Heart right ventricle (tissue), 16 donors: Measurements from ENCODE around the gene TMED10. TPM values are rescaled to one million over a fixed set of nuclear protein-coding genes. Genes with fewer than 3 reads are reported as not detected.

Experiments
- ATAC-seq, 8 donors: fragments of 200-7000 bp; cut with Tn5 transposase; one replicate each; pipeline ENCODE4 v1.9.1; 2020; ENCODE audit warnings: mild to moderate bottlenecking in 8 of 8, moderate library complexity in 8 of 8, moderate number of reproducible peaks in 1 of 8
- DNase-seq, 2 donors: peaks; one replicate each; pipeline ENCODE4 v3.0.0-alpha.2; 2020
- H3K27ac ChIP-seq, 10 donors: fragments of 200-600 bp; sonication (generic) in 2 of 10; one replicate each; pipeline versions ENCODE4 v1.5.0 to v1.8.0; 2020 to 2022; ENCODE audit warnings: mild to moderate bottlenecking in 3 of 10
- H3K27me3 ChIP-seq, 7 donors: fragments of 200-600 bp; one replicate each; pipeline ENCODE4 v1.8.0; 2021 to 2022; ENCODE audit warnings: mild to moderate bottlenecking in 2 of 7
- H3K36me3 ChIP-seq, 9 donors: fragments of 200-600 bp; sonication (generic) in 1 of 9; one replicate each; pipeline versions ENCODE4 v1.5.0 to v1.8.0; 2020 to 2022; ENCODE audit warnings: mild to moderate bottlenecking in 2 of 9
- H3K4me1 ChIP-seq, 9 donors: fragments of 200-600 bp; sonication (generic) in 1 of 9; one replicate each; pipeline versions ENCODE4 v1.5.0 to v1.8.0; 2020 to 2022; ENCODE audit warnings: mild to moderate bottlenecking in 4 of 9
- H3K4me3 ChIP-seq, 10 donors: fragments of 200-600 bp; sonication (generic) in 2 of 10; one replicate each; pipeline versions ENCODE4 v1.5.0 to v1.8.0; 2020 to 2022; ENCODE audit warnings: mild to moderate bottlenecking in 7 of 10, moderate library complexity in 2 of 10
- H3K9me3 ChIP-seq, 11 donors: fragments of 200-600 bp in 10 of 11; sonication (generic) in 2 of 11; one replicate each; pipeline versions ENCODE4 v1.5.0 to v1.8.0; 2013 to 2022; ENCODE audit warnings: mild to moderate bottlenecking in 2 of 11, control low read depth in 1 of 11, moderate library complexity in 1 of 11
- WGBS, 2 donors: extraction: QIAGEN DNeasy Blood & Tissue Kit; methylation state at CpG; one replicate each; pipeline ENCODE4 v1.1.7; 2013; ENCODE audit warnings: inconsistent platforms in 1 of 2; 5-methylcytosine and 5-hydroxymethylcytosine counted together
- intact Hi-C, 10 donors: fragments of 100-400 bp; cut with DNase I; formaldehyde crosslinking; loops; one replicate each; pipeline versions ENCODE4 v1.11.1 to v1.14.2; 2022
- polyA plus RNA-seq, 2 donors: library from polyadenylated mRNA; stranded (reverse); fragments of 200-250 nt; gene quantifications; one replicate each; pipeline ENCODE4 v1.2.3, GENCODE V29; 2013
- total RNA-seq, 10 donors: library from RNA; stranded (reverse); fragmentation: NEBNext Ultra II Directional in 3 of 10; extraction: Animal tissue kit (Norgen Biotek cat#: 25700) in 3 of 10; gene quantifications; one replicate each; pipeline versions ENCODE4 v1.2.1 to v1.2.4, GENCODE V29; 2021 to 2023
- TF ChIP-seq, protein P1 (sequence below), 9 donors: fragments of 200-600 bp; sonication (generic) in 2 of 9; IDR thresholded peaks; one replicate each; pipeline versions ENCODE4 v1.5.0 to v1.8.0; 2021 to 2022; ENCODE audit warnings: antibody characterized with exemption in 9 of 9, mild to moderate bottlenecking in 5 of 9, moderate library complexity in 1 of 9
- donor health status: Arrhythmogenic right ventricular cardiomyopathy.
- donor health status: ischemic (EF 13 %, LVEDD 7.1; RV severe dilation, severe dysfunction).
- donor health status: healthy with polysubstance abuse.
- donor health status: DM: no; HTN: yes; CAD: no.
- donor health status: DM: no; HTN: no; CAD: no.
- donor health status: ischemic (EF 25% LVEDD 6.9; RV normal size, moderate dysfunction).
- donor health status: ischemic (EF 25% LVEDD 5.7; RV mildly dilated, moderate dysfunction).
- donor health status: healthy.
- donor health status: DM: yes; HTN: yes; CAD: no.
- donor health status: Ischemic cardiomyopathy.
- donor health status: ischemic (EF 35%, LVEDD 5.7; RV mildly dilated, moderate dysfunction).
- donor health status: nonischemic (EF 11% LVEDD 7.7; RV severe dilation, severe dysfunction).
- donor health status: DM: yes; HTN: yes; CAD: no.
- donor health status: PGD.
- donor health status: ischemic (EF 29% LVEDD 5.4; RV normal size, mild dysfunction).
- donor health status: nonischemic (EF 23%, LVEDD 6.1; RV moderate dilation, normal function).

The TMED10 gene
- total and polyA plus RNA-seq, 12 donors = 29.1 to 366 (median 275) TPM

DNA sequence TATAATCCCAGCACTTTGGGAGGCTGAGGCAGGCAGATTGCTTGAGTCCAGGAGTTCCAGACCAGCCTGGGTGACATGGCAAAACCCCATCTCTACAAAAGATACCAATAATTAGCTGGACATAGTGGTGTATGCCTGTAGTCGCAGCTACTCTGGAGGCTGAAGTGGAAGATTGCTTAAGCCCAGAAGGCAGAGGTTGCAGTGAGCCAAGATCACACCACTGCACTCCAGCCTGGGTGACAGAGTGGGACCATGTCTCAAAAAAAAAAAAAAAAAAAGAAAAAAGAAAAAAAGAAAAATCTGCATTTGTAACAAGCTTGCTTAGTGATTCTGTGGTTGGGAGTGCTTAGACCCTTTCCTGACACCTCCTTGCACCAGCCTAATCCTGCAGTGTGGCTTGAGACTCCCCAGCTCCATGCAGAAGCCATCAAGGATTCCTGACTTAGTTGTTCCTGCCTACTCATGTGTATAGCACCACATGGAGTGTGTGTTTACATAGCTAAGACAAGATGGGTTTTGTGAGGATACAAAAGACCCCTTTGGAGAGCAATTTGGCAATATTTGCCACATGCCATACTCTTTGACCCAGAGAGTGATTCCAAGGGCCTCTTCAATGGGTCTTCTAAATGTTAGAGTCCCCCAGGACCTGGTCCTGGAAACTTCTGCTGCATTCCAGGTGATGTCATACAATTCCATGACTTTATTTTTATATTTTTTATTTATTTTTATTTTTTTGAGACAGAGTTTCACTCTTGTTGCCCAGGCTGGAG is 5.1 kb upstream of the TMED10 start:
- Histone ChIP-seq H3K9me3 (no peaks in the 10 kb centered on the region), H3K4me1 (peaks cover 0 to 45% (median 0%) of the 10 kb centered on the region in 9 donors), H3K27me3 (no peaks in the 10 kb centered on the region), H3K27ac (no peak overlapping the region), H3K36me3 (no peaks in the 10 kb centered on the region), H3K4me3 (no peak overlapping the region)
- intact Hi-C loops = loop anchor here in 4 of 10 donors (10.0 kb wide), 2 partner anchors 53 to 63 kb away; no protein-coding TSS in a partner anchor
- ATAC-seq = no peak
- DNase-seq = no peak
- TF ChIP-seq, protein P1, sequence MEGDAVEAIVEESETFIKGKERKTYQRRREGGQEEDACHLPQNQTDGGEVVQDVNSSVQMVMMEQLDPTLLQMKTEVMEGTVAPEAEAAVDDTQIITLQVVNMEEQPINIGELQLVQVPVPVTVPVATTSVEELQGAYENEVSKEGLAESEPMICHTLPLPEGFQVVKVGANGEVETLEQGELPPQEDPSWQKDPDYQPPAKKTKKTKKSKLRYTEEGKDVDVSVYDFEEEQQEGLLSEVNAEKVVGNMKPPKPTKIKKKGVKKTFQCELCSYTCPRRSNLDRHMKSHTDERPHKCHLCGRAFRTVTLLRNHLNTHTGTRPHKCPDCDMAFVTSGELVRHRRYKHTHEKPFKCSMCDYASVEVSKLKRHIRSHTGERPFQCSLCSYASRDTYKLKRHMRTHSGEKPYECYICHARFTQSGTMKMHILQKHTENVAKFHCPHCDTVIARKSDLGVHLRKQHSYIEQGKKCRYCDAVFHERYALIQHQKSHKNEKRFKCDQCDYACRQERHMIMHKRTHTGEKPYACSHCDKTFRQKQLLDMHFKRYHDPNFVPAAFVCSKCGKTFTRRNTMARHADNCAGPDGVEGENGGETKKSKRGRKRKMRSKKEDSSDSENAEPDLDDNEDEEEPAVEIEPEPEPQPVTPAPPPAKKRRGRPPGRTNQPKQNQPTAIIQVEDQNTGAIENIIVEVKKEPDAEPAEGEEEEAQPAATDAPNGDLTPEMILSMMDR (IDR thresholded peaks at IDR 0.05) = no peak
- WGBS, 2 donors = 88 to 94% methylated on average over 1 of the region's 1 CpG

DNA sequence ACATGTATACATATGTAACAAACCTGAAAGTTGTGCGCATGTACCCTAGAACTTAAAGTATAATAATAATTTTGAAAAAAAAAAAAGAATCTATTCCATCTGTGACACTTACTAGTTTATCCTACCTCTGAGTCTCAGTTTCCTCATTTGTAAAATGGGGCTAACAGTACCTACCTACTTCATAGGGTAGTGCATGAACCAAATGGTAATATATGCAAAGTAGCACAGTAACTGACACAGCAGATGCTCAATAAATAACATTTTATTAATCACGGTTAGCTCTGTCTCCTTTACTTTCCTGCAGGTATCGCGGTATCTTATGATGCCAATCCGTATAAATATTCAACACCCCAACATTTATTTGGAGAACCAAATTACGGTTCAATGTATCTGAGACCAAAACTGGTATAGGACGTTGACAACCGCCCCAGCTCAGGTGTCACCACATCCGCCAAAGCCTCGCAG is 703 bp downstream of the TMED10 start:
- TF ChIP-seq, protein P1 (IDR thresholded peaks at IDR 0.05) = no peak
- H3K27ac ChIP-seq = peak overlapping the region; percentile 74 to 100 (median 94)
- 9% methylated on average over 10 of the region's 10 CpGs for WGBS, 2 donors
- H3K9me3 ChIP-seq = no peaks in the 10 kb centered on the region
- H3K36me3 ChIP-seq = peaks cover 0 to 6% (median 0%) of the 10 kb centered on the region in 9 donors
- peak overlapping the region; percentile 34 to 99 (median 82) for H3K4me3 ChIP-seq
- ATAC-seq (no peak), DNase-seq (no peak)
- intact Hi-C loops = loop anchor here in 5 of 10 donors (1.0 to 5.0 kb wide), 9 partner anchors 27 to 119 kb away; partner anchors contain the start of genes FOS (in 3 of the 5) and NEK9 (in 1 of the 5)
- H3K27me3 ChIP-seq = no peaks in the 10 kb centered on the region
- peaks cover 7 to 49% (median 25%) of the 10 kb centered on the region in 9 donors for H3K4me1 ChIP-seq

DNA sequence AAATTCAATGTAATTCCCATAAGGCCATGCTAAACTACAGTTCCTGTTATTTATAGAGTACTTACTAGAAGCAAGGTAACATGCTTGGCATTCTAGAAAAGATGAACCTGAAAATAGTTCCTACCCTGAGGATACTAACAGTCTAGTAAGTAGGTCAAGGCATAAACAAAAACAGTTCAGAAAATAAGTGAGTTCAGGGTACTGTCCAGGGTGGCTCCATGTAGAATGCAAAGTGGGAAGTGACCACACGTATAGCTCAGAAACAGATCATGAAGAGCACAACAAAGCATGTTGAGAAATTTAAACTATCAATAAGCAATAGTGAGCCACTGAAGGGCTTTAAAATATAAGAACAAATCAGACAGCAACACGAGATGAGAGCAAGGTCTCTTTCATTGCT is 2.3 kb downstream of the TMED10 start:
- no peaks in the 10 kb centered on the region for H3K27me3 ChIP-seq
- no peak for ATAC-seq
- TF ChIP-seq, protein P1 (IDR thresholded peaks at IDR 0.05) = no peak
- no peak for DNase-seq
- no peaks in the 10 kb centered on the region for H3K9me3 ChIP-seq
- peaks cover 7 to 65% (median 28%) of the 10 kb centered on the region in 9 donors for H3K4me1 ChIP-seq
- intact Hi-C loops = no loop called here
- WGBS, 2 donors = 41 to 43% methylated on average over 2 of the region's 2 CpGs
- no peak overlapping the region for H3K4me3 ChIP-seq
- H3K27ac ChIP-seq = peak overlapping the region in 2 of 10 donors; percentile 10 to 27
- peaks cover 0 to 6% (median 0%) of the 10 kb centered on the region in 9 donors for H3K36me3 ChIP-seq

DNA sequence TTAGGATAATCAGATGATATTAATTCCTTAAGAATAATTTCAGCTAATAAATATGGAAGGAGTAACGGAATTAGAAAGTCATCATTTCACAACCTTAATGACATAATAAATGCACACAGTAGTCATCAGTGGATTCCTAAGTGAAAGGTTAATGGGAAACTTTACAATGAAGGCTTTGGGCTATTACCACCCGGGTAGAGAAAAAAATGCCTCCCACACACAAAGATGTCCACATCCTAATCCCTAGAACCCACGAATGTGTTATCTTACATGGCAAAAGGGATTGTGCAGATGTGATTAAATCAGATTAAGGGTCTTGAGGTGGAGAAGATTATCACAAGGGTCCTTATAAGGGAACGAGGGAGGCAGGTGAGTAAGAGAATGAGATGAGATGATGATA is 5.6 kb downstream of the TMED10 start:
- intact Hi-C loops = no loop called here
- DNase-seq (no peak), ATAC-seq (no peak)
- H3K27me3 ChIP-seq = no peaks in the 10 kb centered on the region
- H3K36me3 ChIP-seq = peaks cover 0 to 6% (median 0%) of the 10 kb centered on the region in 9 donors
- 59 to 67% methylated on average over 4 of the region's 4 CpGs for WGBS, 2 donors
- no peak overlapping the region for H3K4me3 ChIP-seq
- no peak overlapping the region for H3K27ac ChIP-seq
- peaks cover 14 to 94% (median 57%) of the 10 kb centered on the region in 9 donors for H3K4me1 ChIP-seq
- no peaks in the 10 kb centered on the region for H3K9me3 ChIP-seq
- TF ChIP-seq, protein P1 (IDR thresholded peaks at IDR 0.05) = no peak
